Tibial nerve (tissue), 4 donors: ENCODE results near the gene CDC6. TPM values are rescaled to one million over a fixed set of nuclear protein-coding genes. Genes with fewer than 3 reads are reported as not detected.
A peak's percentile ranks its signal among the peaks of the same experiment; 100 is the strongest.

Experiments used
- DNase-seq, 2 donors: peaks; one replicate each; pipeline ENCODE4 v3.0.0-alpha.2; 2019; ENCODE audit warnings: low spot score in 2 of 2
- H3K27ac ChIP-seq, 4 donors: fragments of 200-600 bp; sonication (generic) in 3 of 4; one replicate each; pipeline ENCODE4 v1.5.1; 2017 to 2019; ENCODE audit warnings: mild to moderate bottlenecking in 1 of 4
- H3K27me3 ChIP-seq, 2 donors: fragments of 200-600 bp; sonication (generic) in 1 of 2; one replicate each; pipeline versions ENCODE4 v1.5.1 to v1.6.0; 2017 to 2019
- H3K36me3 ChIP-seq, 3 donors: fragments of 200-600 bp; sonication (generic); one replicate each; pipeline ENCODE4 v1.5.1; 2018 to 2019
- H3K4me1 ChIP-seq, 4 donors: fragments of 200-600 bp; sonication (generic) in 3 of 4; one replicate each; pipeline ENCODE4 v1.5.1; 2017 to 2019
- H3K4me3 ChIP-seq, 4 donors: fragments of 200-600 bp; sonication (generic) in 3 of 4; one replicate each; pipeline ENCODE4 v1.5.1; 2017 to 2019; ENCODE audit warnings: mild to moderate bottlenecking in 1 of 4, moderate library complexity in 1 of 4
- H3K9me3 ChIP-seq, 4 donors: fragments of 200-600 bp; sonication (generic) in 3 of 4; one replicate each; pipeline ENCODE4 v1.5.1; 2017 to 2019
- CTCF ChIP-seq, 5 experiments: fragments of 200-600 bp in 3 of 5; fragments of 450-650 bp in 2 of 5; sonication (generic) in 3 of 5; IDR thresholded peaks; one replicate each; pipeline ENCODE4 v1.5.1; 2016 to 2019; ENCODE audit warnings: antibody characterized with exemption in 5 of 5, mild to moderate bottlenecking in 3 of 5, moderate library complexity in 2 of 5
- EP300 ChIP-seq, 2 donors: sonication (generic); formaldehyde crosslinking; IDR thresholded peaks; one replicate each; pipeline ENCODE4 v1.6.1; 2017; ENCODE audit warnings: antibody characterized with exemption in 2 of 2, mild to moderate bottlenecking in 1 of 2
- POLR2A ChIP-seq, 2 donors: fragments of 450-650 bp; IDR thresholded peaks; one replicate each; pipeline ENCODE4 v1.6.1; 2017; ENCODE audit warnings: antibody characterized with exemption in 2 of 2, mild to moderate bottlenecking in 2 of 2, moderate library complexity in 2 of 2
- WGBS, 2 donors: methylation state at CpG; one replicate each; pipeline ENCODE4 v1.1.5; 2018; 5-methylcytosine and 5-hydroxymethylcytosine counted together
- total RNA-seq, 4 donors: library from RNA; depleted of rRNA; stranded (reverse); fragments of >200 nt; gene quantifications; one replicate each; pipeline ENCODE4 v1.1.0, GENCODE V29; 2016

CDC6 gene
- total RNA-seq, 4 donors from 2014 or later: 0.20 to 1.8 (median 0.43) TPM

GRCh38 chr17:40268141-40268712 lies 19.5 kb upstream of the CDC6 start:
- no peak overlapping the region for H3K27ac ChIP-seq
- WGBS, 2 donors: 32 to 66% methylated on average over 2 of the region's 2 CpGs

DNA sequence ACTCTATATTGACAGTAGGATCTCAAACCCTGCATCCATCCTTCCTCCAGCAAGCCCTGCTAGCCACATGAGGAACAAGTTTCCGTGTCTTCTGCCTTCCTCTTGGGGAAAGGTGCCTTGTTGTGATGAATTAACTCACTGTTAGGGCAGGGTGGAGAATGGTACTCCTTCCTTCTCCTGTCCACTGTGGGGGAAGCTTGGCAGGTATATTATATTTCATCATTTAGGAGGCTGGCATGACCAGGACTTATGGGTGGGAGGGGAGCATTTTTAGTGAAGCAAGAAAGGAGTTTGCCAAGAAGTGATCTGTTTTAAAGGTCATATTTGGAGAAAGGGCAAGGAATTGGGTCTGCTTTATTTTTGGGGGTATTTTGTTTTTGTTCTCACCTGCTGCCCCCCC lies 9.3 kb upstream of the CDC6 start:
- TF ChIP-seq EP300 (IDR thresholded peaks at IDR 0.05) (no peak), CTCF (IDR thresholded peaks at IDR 0.05) (no peak), POLR2A (IDR thresholded peaks at IDR 0.05) (no peak)
- H3K27ac ChIP-seq: no peak overlapping the region
- H3K4me3 ChIP-seq: no peak overlapping the region
- H3K4me1 ChIP-seq: peaks cover 0 to 1% (median 0%) of the 10 kb centered on the region in 4 donors
- no peak for DNase-seq
- H3K9me3 ChIP-seq: no peaks in the 10 kb centered on the region
- H3K36me3 ChIP-seq: peaks cover 0 to 88% (median 18%) of the 10 kb centered on the region in 3 donors
- H3K27me3 ChIP-seq: no peaks in the 10 kb centered on the region
- WGBS, 2 donors: 71 to 85% methylated on average over 1 of the region's 1 CpG

More at GRCh38 chr17:40268141-40268712, 19.5 kb upstream of the CDC6 start:
- Histone ChIP-seq H3K27me3 (no peaks in the 10 kb centered on the region), H3K4me1 (peaks cover 0 to 5% (median 0%) of the 10 kb centered on the region in 4 donors), H3K4me3 (no peak overlapping the region), H3K36me3 (peaks cover 0 to 79% (median 11%) of the 10 kb centered on the region in 3 donors), H3K9me3 (no peaks in the 10 kb centered on the region)
- DNase-seq: no peak
- no peak for TF ChIP-seq POLR2A (IDR thresholded peaks at IDR 0.05)
- no peak for TF ChIP-seq CTCF (IDR thresholded peaks at IDR 0.05)
- TF ChIP-seq EP300 (IDR thresholded peaks at IDR 0.05): no peak

DNA sequence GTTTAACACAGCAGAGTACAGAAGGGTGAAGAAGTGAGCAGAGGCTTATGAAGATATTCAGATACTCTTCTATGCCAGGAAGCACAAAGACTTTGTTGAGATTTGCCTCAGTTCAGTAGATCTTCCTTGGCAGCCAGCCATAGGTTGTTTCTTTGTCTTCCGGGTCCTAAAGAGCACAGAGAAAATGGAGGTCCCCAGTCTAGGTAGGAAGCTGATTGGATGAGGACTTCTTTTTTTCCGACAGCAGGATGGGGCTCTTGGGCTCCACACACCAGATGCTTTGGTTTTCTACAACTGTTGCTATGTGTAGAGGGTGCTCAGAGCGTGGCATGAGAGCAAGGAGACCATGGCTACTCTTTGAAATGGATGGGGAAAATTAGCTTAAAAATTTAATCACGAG lies 8.3 kb upstream of the CDC6 start:
- Histone ChIP-seq H3K4me1 (peaks cover 0 to 11% (median 0%) of the 10 kb centered on the region in 4 donors), H3K9me3 (no peaks in the 10 kb centered on the region), H3K27ac (no peak overlapping the region), H3K4me3 (no peak overlapping the region), H3K27me3 (no peaks in the 10 kb centered on the region), H3K36me3 (peaks cover 0 to 80% (median 18%) of the 10 kb centered on the region in 3 donors)
- 75 to 78% methylated on average over 4 of the region's 4 CpGs for WGBS, 2 donors
- DNase-seq: no peak
- TF ChIP-seq EP300 (IDR thresholded peaks at IDR 0.05) (no peak), POLR2A (IDR thresholded peaks at IDR 0.05) (no peak), CTCF (IDR thresholded peaks at IDR 0.05) (no peak)

DNA sequence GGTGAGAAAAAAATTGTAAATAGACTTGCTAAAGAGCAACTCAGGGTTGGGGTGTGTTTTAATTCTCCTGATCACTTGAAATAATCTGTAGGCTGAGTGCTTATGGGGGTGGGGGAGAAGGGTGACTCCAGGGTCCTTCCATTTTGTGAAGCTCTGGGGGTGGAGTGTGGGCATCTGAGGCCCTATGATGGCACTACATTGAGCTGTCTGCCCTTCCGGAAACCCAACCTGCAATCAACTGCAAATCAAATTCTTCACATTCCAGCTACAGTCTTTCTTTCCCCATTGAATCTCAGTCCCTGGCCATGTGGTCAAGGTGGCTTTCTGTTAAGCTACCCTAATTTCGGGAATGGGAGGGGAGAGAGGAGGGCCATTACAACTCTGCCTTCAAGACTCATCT lies 6.0 kb upstream of the CDC6 start:
- H3K27ac ChIP-seq: no peak overlapping the region
- H3K4me1 ChIP-seq: peaks cover 0 to 21% (median 2%) of the 10 kb centered on the region in 4 donors
- H3K9me3 ChIP-seq: no peaks in the 10 kb centered on the region
- H3K36me3 ChIP-seq: peaks cover 0 to 60% (median 15%) of the 10 kb centered on the region in 3 donors
- no peak for DNase-seq
- H3K27me3 ChIP-seq: no peaks in the 10 kb centered on the region
- TF ChIP-seq CTCF (IDR thresholded peaks at IDR 0.05) (no peak), EP300 (IDR thresholded peaks at IDR 0.05) (no peak)
- no peak overlapping the region for H3K4me3 ChIP-seq
- 60 to 86% methylated on average over 2 of the region's 2 CpGs for WGBS, 2 donors

GRCh38 chr17:40283662-40284061 lies 4.0 kb upstream of the CDC6 start:
- Histone ChIP-seq H3K9me3 (no peaks in the 10 kb centered on the region), H3K4me3 (no peak overlapping the region), H3K27ac (peak overlapping the region; percentile 6 to 82 (median 62)), H3K36me3 (peaks cover 0 to 40% (median 4%) of the 10 kb centered on the region in 3 donors), H3K27me3 (no peaks in the 10 kb centered on the region), H3K4me1 (peaks cover 0 to 36% (median 8%) of the 10 kb centered on the region in 4 donors)
- no peak for TF ChIP-seq CTCF (IDR thresholded peaks at IDR 0.05)
- TF ChIP-seq POLR2A (IDR thresholded peaks at IDR 0.05): no peak
- TF ChIP-seq EP300 (IDR thresholded peaks at IDR 0.05): no peak
- no peak for DNase-seq
- 35 to 46% methylated on average over 2 of the region's 2 CpGs for WGBS, 2 donors
